Activated T-helper 9 cell treated with anti-CD3 and anti-CD28 coated beads, Interleukin-2, amount 50 U/mL, for 16 hours (primary cell): ENCODE results near the gene MZT2A.
A peak's percentile ranks its signal among the peaks of the same experiment; 100 is the strongest.
"Not testable (repeated sequence)": the region's sequence is repeated elsewhere in the genome, so short reads cannot be mapped to it uniquely, and the experiment has no call there.

Experiments
- DNase-seq: peaks from one replicate; pipeline ENCODE4 v3.0.0-alpha.2; 2020; ENCODE audit warnings: low read depth

MZT2A gene

DNA sequence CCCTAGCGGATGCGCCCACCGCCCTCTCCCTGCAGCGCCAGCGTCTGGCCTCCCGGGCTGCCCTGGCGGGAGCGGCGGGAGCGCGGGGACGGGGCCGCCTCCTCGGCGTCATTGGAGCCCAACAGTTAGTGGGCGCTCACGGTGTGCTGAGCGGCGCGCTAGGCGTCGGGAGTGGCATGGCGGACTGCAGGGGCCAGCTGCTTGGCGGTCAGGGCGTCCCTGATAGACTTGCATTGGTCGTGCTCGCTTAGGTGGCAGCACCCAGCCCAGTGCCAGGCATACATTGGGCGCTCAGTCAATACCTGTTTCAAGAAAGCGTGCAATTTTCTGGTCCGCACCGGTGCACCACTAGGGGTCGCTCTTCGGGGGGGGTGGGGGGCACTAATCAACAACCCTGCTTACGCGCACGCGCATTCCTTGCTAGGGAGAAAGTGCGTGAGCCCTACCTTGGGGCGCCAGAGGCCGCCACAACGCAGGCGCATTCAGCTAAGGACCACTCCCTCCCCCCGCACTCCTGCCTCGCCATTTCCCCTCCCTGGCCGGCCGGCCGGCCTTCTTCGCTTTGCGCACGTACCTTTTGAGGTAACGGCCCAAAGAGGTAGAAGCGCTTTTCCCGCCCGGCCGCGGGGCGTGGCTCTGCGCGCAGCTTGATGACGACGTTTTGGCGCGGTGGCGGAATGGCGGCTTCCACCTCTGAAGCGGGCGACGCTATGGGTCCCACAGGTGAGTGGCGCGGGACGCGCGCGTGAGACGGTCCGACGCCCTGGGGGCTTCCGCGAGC, 411 bp upstream of the MZT2A start:
- DNase-seq, result peak; percentile 88

DNA sequence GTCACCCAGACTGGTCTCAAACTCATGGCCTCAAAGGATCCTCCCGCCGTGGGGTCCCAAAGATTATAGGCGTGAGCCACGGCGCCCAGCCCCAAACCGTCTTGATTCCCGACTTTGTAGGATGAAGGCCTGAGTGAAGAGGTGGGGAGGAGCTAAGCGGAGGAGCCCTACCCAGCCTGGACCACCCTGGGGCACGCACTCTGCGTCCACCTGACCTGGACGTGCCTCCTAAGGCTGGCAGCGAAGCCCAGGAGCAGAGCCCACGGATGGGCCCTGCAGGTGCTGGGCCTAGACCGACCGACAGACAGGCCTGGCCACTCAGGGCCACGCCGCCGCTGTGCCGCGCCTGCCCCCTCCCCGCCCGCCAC, 744 bp downstream of the MZT2A start:
- not testable (repeated sequence) for DNase-seq

DNA sequence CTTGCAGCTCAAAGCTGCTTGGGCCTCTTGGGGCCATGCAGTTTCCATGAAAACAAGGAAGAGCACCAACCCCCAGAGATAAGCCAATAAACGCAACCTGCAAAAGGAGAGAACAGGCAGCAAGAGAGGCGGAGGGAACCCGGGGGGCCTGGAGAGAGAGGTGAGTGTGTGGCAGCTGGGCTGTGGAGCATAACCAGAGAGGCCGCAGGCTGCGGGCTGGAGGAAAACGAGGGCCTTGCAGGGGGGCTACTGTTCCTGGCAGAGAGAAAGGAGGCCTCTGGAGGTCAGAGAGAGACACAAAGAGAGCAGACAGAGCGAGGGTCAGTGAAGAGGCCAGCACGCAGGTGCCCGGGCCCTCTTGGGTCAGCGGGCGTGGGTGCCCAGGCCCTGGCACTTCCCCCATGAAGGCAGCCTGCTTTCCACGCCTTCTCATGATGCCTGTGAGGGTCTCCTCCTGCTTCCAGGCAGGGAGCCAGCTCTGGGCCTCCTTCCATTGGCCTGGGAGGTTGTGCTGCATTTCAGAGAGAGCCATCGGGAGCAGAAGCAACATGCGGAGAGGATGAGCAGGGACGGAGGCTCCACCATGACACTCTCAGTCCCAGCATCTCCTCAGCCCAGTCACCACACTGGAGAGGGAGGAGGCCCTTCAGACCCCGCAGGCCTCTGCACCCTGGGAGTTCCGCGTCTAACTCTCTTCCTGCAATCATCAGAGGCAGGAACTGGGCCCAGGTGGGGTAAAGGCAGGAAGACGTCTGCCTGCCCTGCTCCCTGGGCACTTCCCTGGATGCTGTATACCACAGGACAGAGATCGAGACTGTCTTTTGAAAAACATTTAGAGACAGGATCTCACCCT, 1.4 kb downstream of the MZT2A start:
- DNase-seq, result not testable (repeated sequence)

DNA sequence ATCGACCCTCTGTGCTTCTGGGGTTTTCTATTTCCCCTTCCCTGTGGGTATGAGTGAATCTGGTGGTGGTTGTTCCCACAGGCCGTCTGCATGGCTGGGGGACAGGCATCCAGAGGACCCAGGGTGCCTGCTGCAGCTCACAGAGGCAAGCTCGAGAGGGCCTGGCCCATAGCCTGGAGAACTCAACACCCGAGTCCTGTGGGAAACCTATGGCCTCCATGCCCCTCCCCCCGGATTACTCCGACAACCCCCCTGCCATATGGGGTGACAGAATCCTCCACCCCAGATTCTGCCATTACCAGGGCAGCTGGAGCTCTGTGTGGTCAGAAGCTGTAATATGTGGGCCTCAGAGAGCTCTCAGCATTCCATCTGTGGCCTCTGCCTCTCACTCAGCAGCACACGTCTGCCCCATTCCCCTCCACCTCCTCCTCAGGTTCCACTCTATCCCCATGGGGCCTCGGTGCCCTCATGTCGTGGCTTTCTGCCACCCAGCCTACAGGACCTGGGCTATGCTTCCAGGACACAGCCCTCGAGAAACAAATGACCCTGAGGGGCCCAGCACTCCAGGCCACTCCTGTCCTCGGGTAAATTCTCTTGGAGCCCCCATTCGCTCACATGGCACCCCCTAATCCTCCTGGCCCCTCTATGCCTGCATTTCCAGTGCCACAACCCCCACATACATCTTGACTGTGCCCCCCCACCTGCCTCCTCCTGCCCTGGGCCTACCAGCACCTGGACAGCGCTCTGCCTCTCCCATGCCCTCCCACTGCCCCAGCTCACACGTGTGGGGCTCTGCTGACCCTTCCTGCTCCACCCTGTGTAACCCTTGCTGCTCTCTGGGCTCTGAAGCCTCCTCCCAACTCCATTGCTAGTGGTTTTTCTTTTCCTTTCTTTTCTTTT, 3.6 kb downstream of the MZT2A start:
- DNase-seq, result no peak

DNA sequence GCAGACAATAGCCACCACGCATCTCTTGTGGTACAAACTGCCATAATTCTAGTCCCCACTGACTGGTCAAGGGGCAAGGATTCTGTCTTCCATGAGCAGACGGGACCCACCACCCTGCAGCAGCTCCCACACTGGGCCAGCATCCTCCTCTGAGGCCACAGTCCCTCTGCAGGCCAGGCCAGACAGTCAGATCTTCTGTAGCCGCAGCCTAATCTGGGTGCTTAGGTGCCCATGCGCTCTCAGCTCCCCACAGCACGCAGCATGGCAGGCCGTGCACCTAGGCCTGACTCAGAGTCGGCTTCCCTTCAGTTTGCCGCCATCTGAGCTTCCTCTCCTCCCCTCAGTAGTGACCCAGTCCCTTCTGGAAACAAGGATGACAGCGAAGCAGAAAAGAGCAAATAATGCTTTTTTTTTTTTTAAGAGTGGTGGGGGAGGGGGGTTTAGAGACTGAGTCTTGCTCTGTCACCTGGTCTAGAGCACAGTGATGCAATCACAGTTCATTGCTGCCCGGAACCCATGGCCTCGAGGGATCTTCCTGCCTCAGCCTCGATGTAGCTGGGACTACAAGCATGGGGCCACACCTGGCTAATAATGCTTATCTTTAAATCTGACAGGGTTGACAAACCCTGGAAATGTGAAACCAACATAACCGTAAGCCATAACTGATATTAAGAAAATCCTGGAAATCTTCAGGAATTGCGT, 5.8 kb downstream of the MZT2A start:
- DNase-seq, result not testable (repeated sequence)

GRCh38 chr2:131484906-131485460, 7.2 kb downstream of the MZT2A start:
- not testable (repeated sequence) for DNase-seq

DNA sequence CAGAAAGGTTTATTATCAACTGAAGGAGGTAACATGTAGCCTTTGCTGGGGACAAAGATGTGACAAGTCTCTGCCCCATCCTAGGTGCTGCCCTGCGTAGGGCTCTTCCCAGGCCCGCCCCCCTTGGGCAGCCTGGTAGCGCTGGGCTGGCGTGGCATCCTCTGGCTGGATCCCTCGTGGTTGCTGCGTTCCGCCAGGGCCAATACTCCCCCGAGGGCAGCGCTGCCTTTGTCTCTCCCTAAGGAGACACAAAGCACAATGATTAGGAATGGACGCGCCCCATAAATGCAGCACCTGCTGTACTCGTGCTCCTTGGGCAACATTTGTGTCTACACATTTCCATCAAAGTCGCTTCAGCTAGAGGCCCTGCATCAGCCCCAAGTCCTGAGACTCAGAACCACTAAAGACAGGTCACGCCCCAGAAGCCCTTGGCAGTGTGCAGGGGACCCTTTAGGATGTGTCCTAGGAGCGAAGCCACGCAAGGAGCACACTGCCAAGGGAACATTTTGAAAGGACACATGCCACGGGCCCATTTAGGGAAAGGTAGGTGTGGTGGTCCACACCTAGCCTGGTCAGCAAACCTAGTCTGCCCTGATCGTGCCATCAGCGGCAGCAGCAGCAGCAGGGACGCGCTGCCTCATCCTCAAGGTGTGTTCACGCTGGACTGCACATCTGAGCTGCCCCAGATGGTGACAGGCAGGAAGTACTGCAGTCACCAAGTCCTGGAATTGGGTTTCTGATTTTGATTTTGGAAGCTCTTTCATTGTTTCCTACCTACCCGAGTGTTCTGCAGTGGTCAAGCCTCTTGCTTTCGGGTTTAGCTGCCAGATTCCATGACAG, 8.0 kb downstream of the MZT2A start:
- DNase-seq, result not testable (repeated sequence)

GRCh38 chr2:131482506-131483155, 9.6 kb downstream of the MZT2A start:
- not testable (repeated sequence) for DNase-seq

DNA sequence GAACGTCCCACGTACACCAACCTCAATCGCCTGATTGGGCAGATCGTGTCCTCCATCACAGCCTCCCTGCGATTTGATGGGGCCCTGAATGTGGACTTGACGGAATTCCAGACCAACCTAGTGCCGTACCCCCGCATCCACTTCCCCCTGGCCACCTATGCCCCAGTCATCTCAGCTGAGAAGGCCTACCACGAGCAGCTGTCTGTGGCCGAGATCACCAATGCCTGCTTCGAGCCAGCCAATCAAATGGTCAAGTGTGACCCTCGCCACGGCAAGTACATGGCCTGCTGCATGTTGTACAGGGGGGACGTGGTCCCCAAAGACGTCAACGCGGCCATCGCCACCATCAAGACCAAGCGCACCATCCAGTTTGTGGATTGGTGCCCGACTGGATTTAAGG, 11.8 kb downstream of the MZT2A start:
- DNase-seq, result not testable (repeated sequence)

GRCh38 chr2:131478850-131479461, 13.2 kb downstream of the MZT2A start:
- DNase-seq, result not testable (repeated sequence)

DNA sequence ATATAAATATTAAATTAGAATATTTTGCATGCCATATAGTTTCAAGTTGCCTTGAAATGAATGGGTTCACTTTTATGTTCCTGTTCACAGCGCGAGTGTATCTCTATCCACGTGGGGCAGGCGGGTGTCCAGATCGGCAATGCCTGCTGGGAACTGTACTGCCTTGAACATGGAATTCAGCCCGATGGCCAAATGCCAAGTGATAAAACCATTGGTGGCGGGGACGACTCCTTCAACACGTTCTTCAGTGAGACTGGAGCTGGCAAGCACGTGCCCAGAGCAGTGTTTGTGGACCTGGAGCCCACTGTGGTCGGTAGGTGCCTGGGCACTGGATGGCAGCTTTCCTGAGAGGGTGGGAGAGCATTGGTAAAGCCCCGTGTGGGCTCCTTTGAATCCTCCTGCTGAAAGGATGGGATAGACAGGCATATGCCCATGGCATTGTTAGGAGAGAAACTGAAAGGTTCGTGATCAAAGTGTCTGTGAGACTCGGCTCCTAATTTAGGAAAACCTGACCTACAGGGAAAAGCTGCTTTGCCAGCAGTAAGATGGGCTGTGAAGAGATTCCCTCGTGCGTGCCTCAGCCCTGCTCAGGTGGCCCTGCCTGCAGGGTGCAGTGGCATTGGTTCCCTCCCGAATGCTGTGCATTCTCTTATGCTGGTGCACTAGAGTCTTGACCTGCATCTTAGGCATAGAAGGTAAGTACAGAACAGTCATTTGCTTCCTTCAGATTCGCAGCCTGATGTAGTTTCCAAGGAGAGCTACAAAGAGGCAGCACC, 13.9 kb downstream of the MZT2A start:
- DNase-seq, result not testable (repeated sequence)

DNA sequence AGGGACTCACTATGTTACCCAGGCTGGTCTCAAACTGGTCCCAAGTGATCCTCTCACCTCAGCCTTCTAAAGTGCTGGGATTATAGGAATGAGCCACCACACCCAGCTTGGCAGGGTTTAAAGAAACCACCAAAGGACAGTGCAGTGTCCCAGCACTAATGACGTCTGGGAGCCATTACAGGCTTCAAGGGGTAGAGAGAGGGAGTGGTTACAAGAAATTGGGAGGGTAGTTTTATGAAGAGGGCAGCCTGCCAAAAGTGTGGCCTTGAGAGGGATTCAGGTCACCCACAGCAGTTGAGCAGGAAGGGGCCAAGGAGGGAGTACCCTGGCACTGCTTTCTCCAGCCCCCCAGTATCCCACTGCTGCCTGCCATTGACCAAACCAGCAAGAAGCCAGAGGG, 15.0 kb downstream of the MZT2A start:
- not testable (repeated sequence) for DNase-seq

- DNase-seq, result not testable (repeated sequence)
Observed at GRCh38 chr2:131476363-131476762, 15.8 kb downstream of the MZT2A start.

GRCh38 chr2:131475831-131476230, 16.4 kb downstream of the MZT2A start, which contains the start of gene TUBA3D:
Gene TUBA3D (plus strand): TSS chr2:131476119. CDS start chr2:131476200, 81 bp downstream.
- no peak for DNase-seq

- DNase-seq, result not testable (repeated sequence)
Observed at GRCh38 chr2:131473266-131473665, 18.9 kb downstream of the MZT2A start.

GRCh38 chr2:131471624-131472023, 20.6 kb downstream of the MZT2A start:
- not testable (repeated sequence) for DNase-seq

DNA sequence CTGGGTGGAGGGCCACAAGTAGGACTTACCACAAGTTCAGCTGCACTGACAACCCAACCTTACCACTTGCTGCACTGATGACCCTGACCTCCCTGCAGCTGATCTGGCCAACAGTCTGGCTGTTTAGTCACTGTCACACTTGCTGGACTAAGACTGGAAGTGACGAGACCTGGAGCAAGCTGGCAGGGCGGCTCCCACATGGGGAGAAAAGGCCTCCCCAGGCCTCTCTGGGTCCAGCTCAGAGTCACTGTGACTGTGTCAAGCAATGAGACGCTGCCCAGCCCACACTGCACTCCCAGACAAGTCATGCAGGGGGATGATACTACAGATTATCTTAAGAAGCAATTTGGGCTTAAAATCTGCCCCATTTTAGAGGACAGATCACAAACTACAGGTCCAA, 21.3 kb downstream of the MZT2A start:
- not testable (repeated sequence) for DNase-seq

GRCh38 chr2:131467722-131468121, 24.5 kb downstream of the MZT2A start:
- not testable (repeated sequence) for DNase-seq
